Ammon's horn (tissue), 1 donor: Measurements from ENCODE around the gene PBX1.

ENCODE experiments used
- DNase-seq: peaks from one replicate; pipeline ENCODE4 v3.0.0-alpha.2; 2016; ENCODE audit warnings: low spot score

PBX1 gene

GRCh38 chr1:164781972-164782371 lies 223.0 kb downstream of the PBX1 start:
- no peak for DNase-seq

- DNase-seq: no peak
These were observed 225.0 kb downstream of the PBX1 start for GRCh38 chr1:164783778-164784555.

GRCh38 chr1:164784960-164785359 lies 226.0 kb downstream of the PBX1 start:
- DNase-seq: no peak

DNA sequence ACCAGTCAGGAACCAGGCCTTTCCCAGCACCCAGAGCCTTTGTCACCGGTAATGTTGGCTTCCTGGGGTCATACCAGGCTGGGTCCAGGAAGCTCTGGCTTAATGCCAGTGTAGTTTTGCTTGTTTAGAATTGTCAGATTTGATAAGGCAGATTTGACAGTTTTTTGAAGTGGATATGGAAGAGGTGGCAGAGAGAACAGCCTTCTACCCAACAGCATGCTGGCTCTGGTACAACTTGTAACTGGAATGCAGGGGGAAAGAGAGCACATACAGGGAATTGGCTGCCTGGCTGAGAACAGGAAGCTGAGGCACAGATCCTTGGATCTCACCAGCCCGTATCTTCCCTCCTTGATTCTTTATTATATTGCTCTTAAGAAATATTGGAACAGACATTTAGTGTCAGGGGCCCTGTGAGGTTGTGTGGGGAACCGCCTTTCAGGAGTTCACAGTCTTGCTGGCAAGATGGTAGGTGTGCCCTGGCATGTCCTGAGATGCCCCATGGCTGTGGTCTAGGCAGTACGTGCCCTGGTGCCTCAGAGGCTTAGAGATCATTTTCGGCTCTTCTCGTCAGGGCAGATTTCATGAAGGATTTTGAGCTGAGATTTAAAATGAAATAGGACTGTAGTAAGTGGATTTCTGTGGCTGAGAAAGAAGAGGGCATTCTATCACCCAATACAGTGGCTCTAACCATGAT lies 227.0 kb downstream of the PBX1 start:
- DNase-seq: peak; percentile 52

DNA sequence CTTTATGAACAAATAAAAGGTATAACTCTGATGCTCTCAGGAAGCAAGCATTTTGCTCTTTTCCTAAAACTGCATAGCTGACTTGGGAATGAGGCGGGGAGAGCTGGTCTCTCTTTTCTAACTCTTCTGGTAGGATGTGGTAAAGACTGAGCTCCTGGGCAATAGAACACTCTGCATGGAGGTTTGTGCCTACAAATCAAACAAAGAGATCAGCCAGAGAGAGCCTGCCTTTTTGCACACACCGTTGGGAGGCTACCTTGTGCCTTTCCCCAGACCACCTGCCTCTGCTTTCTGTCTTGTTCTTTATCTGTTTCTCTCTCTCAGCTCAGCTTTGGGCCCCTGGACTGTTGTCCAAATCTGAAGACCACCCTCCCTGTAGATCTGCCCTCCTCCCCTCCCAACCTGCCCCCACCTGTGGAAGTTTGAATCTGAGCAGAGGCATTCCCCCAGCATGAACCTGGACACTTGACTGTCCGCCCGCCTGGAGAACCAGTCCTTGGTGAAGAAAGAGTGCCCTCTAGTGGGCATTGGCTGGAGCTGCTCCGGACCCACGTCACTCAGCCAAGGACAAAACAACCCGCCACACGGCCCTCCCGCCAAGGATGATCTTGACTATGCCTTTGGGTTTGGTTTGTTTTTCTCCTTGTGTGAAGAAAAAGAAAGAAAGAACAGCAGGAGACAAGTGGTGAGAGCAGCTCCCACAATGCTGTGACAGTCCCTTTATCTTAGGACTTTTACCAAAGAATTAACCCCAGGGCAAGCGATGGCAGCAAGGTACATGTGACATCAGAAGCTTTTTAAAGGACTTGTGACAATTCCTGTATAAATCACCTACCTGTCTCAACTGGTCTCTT lies 228.2 kb downstream of the PBX1 start:
- DNase-seq: peak; percentile 91

DNA sequence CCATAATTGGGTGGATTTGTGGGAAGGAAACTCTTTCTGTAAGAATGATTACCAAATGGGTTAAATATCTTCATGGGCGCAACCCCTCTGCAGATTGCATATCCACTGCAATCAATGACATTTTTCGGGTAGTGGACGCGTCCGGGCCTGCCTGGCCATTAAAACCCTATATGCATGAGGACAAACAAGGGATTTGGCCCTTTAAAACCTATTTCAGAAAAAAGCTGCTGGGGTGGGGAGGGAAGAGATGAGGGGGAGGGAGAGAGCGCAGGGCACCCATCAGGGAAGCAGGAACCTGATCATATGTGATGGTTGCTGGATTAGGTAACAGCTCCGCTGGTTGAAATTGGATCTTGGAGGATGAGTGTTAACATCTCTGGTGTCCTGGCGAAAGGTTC lies 228.8 kb downstream of the PBX1 start:
- no peak for DNase-seq

- DNase-seq: no peak
These were observed 231.1 kb downstream of the PBX1 start for GRCh38 chr1:164790081-164790480.

DNA sequence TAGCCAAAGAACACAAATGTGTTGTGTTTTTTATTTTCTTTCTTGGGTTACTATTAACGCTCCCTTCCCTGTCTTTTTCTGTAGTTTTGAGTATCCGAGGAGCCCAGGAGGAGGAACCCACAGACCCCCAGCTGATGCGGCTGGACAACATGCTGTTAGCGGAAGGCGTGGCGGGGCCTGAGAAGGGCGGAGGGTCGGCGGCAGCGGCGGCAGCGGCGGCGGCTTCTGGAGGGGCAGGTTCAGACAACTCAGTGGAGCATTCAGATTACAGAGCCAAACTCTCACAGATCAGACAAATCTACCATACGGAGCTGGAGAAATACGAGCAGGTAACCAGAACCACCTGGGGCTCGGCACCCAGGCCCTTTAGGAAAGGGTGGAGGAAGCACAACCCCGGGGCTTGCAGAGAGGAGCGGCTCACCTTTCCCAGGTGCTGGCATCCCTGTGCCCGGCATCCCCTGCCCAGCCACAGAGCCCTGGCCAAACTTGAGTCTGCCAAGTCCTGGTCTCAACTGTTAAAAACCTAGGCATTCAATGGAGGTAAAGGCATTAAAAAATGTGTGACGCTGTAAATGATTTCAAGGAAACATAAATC lies 233.5 kb downstream of the PBX1 start:
- DNase-seq: no peak

DNA sequence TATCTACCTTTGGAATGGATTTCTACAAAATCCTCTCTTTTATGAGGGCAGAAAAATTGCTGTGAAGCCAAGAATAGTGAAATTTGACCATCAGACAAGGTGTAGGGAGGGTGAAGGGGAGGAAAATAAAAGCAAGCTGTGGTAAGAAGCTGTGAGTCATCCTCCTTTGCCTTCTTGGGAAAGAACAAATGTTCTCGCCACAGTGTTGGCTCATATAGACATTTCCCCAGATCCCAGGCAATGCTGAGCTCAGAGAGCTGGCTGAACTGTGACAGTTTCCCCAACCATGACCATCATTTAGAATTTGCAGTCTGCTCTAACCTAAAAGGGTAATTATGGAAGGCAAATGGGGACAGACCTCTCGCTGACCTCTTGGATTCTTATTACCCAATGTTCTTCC lies 235.4 kb downstream of the PBX1 start:
- peak; percentile 52 for DNase-seq

GRCh38 chr1:164796916-164797315 lies 237.9 kb downstream of the PBX1 start:
- DNase-seq: no peak

GRCh38 chr1:164801246-164801731 lies 242.3 kb downstream of the PBX1 start:
- peak; percentile 80 for DNase-seq

- no peak for DNase-seq
These were observed 243.0 kb downstream of the PBX1 start for GRCh38 chr1:164801791-164802502.

- DNase-seq: no peak
These were observed 243.7 kb downstream of the PBX1 start for GRCh38 chr1:164802529-164803282.

- no peak for DNase-seq
These were observed 244.4 kb downstream of the PBX1 start for GRCh38 chr1:164803366-164803765.

GRCh38 chr1:164804366-164804765 lies 245.4 kb downstream of the PBX1 start:
- DNase-seq: no peak

- no peak for DNase-seq
These were observed 246.4 kb downstream of the PBX1 start for GRCh38 chr1:164805399-164805798.

DNA sequence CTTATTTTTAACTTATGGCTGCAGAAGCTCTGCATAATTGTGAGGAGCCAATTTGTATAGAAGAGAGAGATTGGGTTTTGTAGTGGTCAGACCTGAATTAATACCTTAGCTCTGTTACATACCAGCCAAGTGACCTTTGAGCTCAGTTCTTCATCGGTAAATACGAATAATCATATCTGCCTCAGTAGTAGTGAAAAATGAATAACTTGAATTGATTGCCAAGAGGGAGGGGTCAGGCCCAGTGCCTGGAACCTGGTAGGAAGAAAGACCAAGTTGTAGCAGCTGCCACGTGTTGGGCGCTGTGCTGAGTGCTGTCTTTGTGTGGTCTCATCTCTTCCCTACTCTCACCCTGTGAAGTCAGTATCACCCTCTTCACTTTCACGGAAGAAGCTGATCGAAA lies 247.5 kb downstream of the PBX1 start:
- no peak for DNase-seq

- no peak for DNase-seq
These were observed 254.8 kb downstream of the PBX1 start for GRCh38 chr1:164813776-164814175.

DNA sequence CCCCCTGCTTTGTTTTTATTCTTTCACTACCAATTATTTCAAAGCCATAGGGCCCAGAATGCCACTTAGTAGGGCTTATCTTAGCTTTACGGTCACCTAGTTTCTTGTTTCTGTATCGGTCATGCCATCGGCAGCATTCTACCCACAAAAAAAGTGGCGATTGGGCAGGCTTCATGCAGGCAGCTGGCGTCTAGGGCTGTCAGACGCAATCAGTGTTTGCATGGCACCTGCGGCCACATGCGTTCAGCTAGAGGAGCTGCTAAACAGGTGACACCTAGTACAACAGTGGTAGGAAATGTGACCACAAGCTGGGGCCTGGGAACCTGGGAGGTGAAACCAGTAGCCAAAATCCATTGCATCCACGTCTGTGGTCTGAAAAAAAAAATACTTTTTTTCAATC lies 262.7 kb downstream of the PBX1 start:
- DNase-seq: no peak

DNA sequence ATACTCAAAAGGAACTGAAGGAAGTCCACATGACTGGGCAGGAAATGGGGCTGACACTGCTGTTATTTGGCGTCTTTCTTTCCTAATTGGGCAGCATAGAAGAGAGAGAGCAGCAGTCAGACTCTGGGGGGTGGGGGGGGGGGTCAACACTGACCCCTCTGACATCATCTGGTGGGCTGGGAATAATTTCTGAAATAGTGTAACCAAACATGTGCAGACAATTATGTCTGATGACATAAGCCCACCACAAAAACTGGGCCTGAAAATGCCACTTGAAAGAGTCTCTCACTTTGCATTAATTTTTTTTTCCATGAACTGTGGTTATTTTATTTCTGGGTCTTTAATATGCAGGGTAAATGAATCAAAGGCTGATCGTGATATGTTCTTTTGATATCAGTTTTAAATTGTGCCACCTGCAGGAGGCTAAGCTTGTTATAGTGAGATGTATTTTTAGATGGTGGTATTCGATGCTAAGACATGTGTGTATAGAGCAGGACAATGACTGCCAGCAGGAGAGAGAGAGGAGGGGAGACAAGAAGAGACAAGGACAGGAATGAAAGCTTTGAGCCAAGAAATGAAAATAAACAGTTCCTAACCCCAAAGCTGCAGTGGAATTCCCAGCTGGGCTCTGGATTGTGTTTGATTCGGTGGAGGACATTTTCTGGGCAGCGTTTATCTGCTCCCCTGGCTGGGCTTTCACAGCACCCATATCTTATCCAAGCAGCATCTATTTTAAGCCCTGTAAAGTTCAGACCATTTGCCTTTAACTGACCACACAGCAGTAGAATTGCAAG lies 264.7 kb downstream of the PBX1 start:
- no peak for DNase-seq
